Loucy (cell line): ENCODE measurements around the gene NR2F1-AS1.

Experiments
- CTCF ChIP-seq: fragments of 200-600 bp; sonication (generic); conservative IDR thresholded peaks from 2 replicates; pipeline ENCODE4 v1.5.1; 2014; ENCODE audit warnings: mild to moderate bottlenecking, antibody characterized with exemption, low read length
- EZH2phosphoT487 ChIP-seq: fragments of 200-600 bp; IDR thresholded peaks from 2 replicates; pipeline ENCODE4 v1.6.1; 2018; ENCODE audit warnings: antibody characterized with exemption, mild to moderate bottlenecking, moderate library complexity, borderline replicate concordance

GRCh38 chr5:93360436-93361088, 220.5 kb downstream of the NR2F1-AS1 start:
- TF ChIP-seq CTCF (no peak), EZH2phosphoT487 (no peak)
